HG03280 (cell line): ENCODE results near the gene SUSD2.
"Not testable (repeated sequence)": the region's sequence is repeated elsewhere in the genome, so short reads cannot be mapped to it uniquely, and the experiment has no call there.

Experiments
- ATAC-seq: cut with Tn5 transposase; IDR thresholded peaks from one replicate; pipeline ENCODE4 v1.9.1; 2021; ENCODE audit warnings: mild to moderate bottlenecking, moderate library complexity; ENCODE audit not compliant: unreplicated experiment

The SUSD2 gene

DNA sequence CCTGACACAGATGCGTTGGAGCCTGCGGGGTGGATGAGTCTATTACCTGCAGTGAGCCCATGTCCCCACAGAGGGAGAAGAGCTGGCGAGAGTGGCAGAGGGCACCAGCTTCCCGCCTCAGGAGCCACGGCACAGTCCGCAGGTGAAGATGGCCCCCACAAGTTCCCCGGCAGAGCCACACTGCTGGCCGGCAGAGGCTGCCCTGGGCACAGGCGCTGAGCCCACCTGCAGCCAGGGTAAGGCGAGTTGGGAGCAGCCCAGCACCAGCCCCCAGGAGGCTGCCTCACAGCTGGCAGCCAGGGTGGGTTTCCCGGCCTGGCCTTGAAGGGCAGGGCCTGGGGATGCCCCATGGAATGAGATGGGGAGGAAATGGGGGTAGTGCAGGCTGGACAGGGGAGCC lies 5.2 kb upstream of the SUSD2 start:
- no peak for ATAC-seq

DNA sequence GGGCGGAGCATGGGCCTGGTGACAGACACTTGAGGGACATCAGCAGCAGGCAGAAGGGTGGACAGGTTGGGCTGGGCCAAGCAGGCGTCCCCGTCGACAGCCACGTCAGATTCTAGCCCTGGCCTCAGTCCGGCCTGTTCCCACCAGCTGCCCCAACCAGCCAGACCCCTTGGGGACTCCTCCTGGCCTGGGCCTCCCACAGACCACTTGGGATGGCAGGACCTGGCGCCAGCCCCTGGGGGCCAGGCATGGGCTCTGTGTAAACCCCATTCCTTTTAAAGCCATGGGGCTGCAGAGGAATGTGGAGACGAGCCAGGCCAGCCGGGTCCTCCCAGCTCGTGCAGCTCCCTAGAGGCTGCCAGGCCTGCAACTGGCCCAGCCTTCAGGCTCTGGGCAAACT lies 4.7 kb upstream of the SUSD2 start:
- no peak for ATAC-seq

DNA sequence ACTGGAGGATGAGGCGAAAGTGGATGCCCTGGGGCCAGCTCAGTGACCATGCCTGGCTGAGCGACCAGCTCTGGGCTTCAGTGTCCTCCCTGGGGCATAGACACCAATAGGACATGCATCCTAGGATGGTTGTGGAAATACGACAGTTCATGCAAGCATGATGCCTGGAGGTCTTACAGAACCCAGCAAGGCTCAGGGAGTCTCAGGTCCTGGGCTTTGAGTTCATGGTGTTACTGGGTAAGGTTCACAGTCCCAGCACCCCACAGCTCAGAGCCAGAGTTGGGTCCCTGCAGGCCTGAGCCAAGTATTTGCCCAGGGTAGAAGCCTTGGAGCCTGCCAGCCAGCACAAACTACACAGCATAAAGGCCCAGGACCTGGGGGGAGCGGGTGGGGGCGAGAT lies 4.2 kb upstream of the SUSD2 start:
- no peak for ATAC-seq

DNA sequence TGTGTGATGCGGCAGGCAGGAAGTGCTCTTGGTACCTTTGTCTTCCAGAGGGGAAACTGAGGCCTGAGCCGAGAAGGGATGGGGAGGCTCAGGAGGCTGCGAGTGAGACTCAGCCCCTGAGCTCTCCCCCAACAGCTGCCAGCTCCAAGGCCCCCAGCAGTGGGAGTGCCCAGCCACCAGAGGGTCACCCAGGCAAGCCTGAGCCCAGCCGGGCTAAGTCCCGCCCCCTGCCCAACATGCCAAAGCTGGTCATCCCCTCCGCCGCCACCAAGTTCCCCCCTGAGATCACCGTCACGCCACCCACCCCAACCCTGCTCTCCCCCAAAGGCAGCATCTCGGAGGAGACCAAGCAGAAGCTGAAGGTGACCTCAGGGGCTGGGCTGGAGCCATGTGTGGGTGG lies 3.8 kb upstream of the SUSD2 start:
- no peak for ATAC-seq

DNA sequence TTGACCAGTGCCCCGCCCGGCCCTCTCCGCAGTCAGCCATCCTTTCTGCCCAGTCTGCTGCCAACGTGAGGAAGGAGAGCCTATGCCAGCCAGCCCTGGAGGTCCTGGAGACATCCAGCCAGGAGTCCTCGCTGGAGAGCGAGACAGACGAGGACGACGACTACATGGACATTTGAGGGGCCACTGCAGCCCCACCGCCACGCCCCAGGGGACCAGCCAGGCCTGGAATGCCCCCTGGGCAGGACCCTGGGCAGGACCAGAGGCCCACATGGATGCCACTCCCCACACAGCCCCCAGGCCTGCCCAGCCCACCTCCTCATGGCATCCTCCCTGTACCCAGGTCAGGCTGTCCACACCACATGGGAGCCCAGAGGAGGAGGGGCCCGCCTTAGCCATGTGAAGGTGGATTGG lies 3.3 kb upstream of the SUSD2 start:
- no peak for ATAC-seq

DNA sequence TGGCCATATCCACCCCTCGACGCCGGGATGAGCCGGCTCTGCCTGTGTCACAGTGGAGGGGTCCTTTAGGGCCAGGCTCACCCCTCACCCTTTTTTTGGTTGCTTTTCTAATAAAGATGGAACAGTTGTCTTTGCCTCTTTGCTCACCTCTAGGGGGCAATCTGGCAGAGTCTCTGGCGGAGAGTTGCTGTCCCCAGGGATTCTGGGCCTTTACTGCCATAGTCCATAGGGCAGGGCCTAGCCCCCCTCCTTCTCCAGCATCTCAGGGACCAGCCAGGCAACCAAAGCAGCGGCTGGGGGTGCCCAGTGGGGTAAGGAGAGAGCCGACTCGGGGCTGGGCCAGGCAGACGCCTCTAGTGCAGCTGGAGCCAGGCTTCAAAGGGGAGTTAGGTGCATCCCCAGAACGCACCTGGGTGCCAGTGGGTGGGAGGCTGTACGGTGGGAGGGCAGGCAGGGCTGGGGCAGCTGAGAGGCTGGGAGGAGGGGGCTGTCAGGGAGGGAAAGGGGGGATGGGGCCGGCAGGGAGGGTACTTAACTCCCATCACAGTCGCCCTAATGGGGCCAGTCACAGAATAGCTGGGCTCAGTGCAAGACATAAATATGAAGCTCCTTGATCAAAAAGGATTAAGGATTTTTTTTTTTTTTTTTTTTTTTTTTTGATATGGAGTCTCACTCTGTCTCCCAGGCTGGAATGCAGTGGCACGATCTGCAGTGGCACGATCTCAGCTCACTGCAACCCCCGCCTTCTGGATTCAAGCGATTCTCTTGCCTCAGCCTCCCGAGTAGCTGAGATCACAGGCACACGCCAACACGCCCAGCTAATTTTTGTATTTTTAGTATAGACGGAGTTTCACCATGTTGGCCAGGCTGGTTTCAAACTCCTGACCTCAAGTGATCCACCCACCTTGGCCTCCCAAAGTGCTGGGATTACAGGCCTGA lies 2.5 kb upstream of the SUSD2 start:
- no peak for ATAC-seq

DNA sequence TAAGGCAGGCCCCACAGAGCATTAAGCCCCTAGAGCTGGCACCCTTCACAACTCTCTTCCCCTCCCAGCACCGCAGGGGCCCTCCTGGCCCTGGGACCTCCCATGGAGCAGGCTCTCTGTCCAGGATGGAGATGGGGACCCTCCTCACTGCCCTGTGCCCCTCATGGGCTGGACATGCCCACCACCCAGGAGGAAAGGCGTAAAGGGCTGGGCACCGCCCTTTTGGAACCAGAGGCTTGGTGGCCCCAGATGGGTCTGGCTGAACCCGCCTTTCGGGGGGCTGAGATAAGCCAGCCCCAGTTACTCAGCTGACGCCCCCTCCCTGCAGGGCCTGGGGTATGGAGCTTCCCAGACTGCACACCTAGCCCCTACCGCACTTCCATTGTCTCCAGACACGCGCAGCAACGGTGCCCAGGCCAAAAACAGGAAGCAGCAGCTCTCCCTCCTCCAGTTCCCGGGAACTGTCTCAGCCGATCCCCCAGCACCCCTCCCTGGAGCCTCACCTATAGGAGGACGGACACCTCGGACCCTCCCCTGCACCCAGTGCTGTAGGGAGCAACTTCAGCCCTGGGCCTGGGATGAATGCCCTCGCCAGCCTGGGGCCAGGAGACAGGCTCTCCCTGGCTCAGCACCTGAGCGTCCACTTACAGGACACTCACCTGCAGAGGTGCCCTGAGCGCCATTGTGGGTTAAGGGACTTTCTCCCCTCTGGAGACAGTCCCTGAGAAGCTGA lies 1.6 kb upstream of the SUSD2 start:
- ATAC-seq: no peak

DNA sequence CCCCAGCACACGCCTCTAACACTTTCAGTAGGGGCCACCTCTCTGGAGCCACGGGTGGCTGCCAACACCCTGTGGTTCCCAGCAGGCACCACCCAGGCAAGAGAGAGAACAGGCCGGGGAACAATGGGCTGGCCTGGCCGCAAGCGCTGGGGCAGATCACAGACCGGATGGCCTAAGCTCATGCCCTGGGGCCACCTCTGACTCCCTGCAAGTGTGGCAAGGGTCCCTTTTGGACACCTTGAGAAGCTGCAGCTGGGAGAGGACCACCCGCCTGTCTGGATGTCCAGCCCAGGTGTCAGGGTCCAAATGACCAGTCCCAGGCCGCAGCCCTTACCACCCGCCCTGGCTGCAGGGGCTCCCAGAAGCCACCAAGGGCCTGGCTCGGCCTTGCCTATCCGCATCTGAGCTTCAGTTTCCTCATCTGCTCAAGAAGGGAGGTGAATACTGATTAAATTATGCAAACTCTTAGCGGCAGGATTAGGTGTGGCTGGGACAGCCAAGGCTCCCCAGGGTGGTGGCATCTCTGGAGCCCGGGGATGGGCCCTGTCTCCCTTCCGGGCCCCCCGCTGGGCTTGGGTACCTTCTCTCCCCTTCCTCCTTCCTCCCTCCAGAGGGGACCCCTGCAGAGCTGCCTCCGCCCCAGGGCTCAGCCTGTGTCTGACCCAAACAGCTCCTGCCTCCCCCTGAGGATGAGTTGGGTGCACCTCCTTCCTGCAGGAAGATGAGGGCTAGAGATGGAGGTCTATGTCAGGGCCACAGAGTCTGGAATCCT lies 785 bp upstream of the SUSD2 start:
- no peak for ATAC-seq

DNA sequence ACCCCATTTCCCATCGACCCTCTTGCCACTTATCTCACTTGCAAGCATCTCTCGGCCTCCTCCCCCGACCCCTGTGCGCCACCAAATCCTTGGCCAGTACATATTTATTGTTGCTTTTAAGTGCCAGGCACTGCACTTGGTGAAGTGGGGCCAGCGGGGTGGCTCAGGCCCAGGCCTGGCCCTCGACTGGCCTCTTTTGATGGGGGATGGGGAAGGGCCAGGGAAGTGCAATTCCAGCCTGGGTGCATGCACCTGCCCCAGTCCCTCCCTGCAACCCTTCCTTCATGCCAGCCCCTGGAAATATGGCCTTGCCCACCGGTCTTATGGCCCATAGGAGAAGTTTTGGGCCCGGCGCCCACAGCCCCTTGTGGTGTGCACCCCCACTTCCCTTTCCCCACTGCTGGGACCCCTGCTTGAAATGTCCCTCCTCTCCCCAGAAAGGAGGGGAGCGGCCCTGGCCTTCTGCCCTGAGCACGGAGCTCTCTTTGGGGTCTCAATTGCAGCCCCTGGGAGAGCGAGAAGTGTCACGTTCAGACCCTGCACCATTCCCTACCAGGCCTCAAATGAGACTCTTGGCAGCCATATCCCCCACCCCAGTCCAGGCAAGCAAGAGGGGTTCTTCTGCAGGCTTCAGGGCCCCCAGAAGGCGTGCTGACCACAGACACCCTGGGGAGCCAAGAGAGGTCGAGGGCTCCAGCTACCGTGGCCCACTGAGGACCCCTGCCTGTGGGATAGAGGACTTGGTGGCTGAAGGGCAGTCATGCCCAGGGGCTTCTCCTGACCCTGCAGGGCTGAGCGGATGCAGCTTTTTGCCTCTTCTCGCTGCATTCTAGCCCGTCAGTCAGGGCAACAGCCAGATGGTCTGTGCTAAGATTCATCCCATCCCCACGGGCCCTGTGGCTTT lies 961 bp downstream of the SUSD2 start:
- no peak for ATAC-seq

DNA sequence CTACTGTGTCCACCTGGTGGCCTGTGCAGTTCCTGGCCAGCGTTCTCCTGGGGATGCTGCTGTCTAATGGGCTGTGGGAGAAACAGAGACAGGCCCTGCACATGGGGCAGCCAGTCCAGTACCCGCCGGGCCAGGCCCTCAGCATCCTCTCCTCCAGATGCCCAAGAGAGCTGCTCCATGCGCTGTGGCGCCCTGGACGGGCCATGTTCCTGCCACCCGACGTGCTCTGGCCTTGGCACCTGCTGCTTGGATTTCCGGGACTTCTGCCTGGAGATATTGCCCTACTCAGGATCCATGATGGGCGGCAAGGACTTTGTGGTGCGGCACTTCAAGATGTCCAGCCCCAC lies 1.6 kb downstream of the SUSD2 start:
- not testable (repeated sequence) for ATAC-seq

DNA sequence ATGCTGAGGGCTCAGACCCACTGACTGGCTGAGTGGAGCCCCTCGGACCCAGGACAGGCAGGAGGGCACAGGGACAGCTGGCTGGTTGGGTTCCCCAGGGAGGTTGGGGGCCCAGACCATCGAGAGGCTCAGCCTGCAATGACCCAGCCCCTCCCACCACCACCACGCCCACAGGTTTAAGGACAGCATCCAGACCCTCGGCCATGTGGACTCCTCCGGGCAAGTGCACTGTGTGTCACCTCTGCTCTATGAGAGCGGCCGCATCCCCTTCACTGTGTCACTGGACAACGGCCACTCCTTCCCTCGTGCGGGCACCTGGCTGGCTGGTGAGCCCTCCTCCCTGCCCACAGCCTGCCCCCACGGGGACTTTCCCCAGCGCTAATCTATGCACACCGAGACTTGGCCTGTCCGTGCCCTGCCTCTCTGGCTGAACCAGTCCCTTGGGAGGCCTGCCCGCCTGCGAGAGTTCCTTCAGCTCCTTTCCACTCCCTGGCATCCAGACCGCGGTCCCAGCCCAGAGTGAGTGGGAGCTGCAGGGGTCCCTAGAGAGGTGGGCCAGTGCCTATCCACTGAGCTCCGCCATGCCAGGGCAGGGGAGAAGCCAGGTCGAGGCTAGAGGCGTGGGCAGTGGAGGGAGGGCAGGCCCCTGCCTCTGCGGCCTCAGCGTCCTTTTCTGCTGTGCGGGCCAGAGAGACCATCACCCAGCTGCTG lies 2.2 kb downstream of the SUSD2 start:
- no peak for ATAC-seq

DNA sequence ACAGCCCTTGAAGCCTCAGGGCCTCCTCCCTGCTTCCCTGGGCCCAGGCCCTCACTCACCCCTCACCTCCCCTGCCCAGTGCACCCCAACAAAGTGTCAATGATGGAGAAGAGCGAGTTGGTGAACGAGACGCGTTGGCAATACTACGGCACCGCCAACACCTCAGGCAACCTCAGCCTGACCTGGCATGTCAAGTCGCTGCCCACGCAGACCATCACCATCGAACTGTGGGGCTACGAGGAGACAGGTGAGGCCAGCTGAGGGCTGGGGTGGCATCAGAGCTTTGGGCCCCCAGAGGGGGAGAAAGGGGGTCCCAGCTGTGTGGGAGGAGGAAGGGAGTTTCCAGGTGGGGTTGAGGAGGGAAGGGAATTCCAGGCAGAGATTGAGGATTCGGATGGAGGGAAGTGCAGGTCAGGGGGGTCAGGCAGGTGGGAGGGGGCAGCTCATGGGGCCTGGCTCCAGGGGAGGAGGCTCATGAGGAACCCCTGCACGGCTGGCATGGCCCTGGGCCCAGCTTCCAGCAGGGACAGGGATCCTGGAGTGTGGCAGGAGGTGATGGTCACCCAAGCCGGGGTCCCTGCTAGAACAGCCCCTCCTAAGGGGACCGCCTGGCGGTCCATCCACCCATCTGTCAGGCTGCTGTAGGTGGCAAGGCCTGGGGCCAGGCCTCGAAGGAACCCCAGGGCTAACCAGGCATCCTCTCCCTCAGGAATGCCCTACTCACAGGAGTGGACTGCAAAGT lies 2.9 kb downstream of the SUSD2 start:
- no peak for ATAC-seq

DNA sequence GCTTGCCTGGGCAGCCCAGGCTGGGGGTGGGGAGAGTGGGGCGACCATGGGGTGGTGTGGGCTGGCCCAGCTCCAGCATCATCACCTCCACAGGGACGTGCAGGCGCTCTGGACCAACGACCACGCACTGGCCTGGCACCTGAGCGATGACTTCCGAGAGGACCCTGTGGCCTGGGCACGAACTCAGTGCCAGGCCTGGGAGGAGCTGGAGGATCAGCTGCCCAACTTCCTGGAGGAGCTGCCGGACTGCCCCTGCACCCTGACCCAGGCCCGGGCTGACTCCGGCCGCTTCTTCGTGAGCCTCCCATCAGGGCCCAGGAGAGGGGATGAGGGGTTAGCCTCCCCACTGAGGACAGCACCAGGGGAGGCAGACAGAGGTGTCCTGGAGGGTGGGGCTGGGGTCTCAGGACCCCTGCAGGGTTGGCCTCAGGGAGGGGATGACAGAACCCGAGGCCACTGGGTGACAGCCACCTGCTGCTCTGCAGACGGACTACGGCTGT lies 3.8 kb downstream of the SUSD2 start:
- no peak for ATAC-seq

DNA sequence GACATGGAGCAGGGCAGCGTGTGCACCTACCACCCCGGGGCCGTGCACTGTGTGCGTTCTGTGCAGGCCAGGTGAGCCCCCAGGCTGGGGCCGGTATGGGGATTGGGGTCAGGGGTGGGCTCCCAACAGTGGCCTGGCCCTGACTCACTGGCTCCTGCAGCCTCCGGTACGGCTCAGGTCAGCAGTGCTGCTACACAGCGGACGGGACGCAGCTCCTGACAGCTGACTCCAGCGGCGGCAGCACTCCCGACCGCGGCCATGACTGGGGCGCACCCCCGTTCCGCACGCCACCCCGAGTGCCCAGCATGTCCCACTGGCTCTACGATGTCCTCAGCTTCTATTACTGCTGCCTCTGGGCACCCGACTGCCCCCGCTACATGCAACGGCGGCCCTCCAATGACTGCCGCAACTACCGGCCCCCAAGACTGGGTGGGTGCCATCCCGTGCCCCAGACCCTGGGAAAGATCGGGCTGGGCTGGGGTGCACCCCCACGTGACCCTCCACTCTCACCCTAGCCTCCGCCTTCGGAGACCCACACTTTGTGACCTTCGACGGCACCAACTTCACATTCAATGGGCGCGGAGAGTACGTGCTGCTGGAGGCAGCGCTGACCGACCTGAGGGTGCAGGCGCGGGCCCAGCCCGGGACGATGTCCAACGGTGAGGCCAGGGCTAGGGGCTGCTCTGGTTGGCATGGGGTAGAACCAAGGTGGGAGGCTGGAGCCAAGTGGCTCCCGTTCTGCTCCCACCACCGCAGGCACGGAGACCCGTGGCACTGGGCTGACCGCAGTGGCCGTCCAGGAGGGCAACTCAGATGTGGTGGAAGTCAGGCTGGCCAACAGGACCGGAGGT lies 4.4 kb downstream of the SUSD2 start:
- ATAC-seq: no peak

DNA sequence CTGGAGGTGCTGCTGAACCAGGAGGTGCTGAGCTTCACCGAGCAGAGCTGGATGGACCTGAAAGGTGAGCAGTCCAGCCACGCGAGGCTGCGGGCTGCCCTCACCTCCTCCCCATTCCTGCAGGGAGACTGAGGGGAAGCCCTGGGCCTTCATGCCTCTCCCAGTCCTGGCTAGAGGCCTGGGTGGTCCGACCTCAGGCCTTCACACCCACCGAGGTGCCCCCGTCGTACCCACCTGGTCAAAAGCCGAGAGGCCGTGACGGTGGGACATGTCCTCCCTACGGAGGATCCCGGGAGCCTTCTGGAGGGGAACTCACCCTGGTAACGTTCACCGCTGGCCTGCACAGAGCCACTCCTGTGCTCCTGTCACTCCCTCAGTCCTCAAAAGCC lies 5.1 kb downstream of the SUSD2 start:
- no peak for ATAC-seq

DNA sequence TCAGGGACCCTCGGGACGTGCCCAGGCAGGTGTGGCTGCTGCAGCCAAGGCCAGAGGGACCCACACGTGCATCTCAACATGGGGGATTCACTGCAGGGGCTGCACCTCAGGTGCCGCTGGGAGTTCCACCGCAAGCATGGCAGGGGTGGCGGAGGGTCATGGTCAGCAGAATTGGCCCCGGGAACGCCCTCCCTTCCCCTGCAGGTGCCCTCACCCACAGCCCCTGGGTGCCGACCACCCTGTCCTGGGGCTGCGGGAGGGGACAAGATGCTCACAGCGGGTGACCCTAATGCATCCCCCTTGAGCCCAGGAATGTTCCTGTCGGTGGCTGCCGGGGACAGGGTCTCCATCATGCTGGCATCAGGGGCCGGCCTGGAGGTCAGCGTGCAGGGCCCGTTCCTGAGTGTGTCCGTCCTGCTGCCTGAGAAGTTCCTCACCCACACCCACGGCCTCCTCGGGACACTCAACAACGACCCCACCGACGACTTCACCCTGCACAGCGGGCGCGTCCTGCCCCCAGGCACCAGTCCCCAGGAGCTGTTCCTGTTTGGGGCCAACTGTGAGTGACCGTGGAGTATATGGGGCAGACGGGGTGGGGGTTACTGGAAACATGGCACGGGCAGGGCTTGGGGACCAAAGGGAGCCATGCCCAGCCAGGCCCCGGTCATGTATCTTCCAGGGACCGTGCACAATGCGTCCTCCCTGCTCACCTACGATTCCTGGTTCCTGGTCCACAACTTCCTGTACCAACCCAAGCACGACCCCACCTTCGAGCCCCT lies 5.8 kb downstream of the SUSD2 start:
- ATAC-seq: no peak
